GM12878 (cell line): ENCODE data around the gene TTLL11. TPM values are rescaled to one million over a fixed set of nuclear protein-coding genes. Genes with fewer than 3 reads are reported as not detected.

ENCODE experiments used
- ATAC-seq: fragments of 200-7000 bp; cut with Tn5 transposase; 3 replicates; pipeline ENCODE4 v1.9.1; 2020; ENCODE audit warnings: mild to moderate bottlenecking, moderate library complexity
- BruUV-seq: library from RNA; stranded (reverse); fragments of 400-500 nt; replicated peaks from 2 replicates; lab custom pipeline; 2021; lab: Mats Ljungman, UMichigan
- CTCF ChIA-PET: fragments of 300-600 bp; sonication (Branson Sonifier 250); formaldehyde crosslinking; extraction: SDS; loops from one replicate; lab custom pipeline; 2021; ENCODE audit warnings: inconsistent platforms; lab: Yijun Ruan, JAX
- POLR2A ChIA-PET: fragments of 350-600 bp; formaldehyde crosslinking; extraction: SDS; loops from one replicate; lab custom pipeline; 2021; ENCODE audit warnings: inconsistent platforms; lab: Charles Lee
- RAD21 ChIA-PET: fragments of 300-600 bp; sonication (Branson Sonifier 250); formaldehyde crosslinking; loops from one replicate; lab custom pipeline; 2023; ENCODE audit warnings: antibody characterized with exemption; ENCODE audit not compliant: unreplicated experiment; lab: Charles Lee
- SMC1A ChIA-PET: fragments of 300-600 bp; sonication (Branson Sonifier 250); formaldehyde crosslinking; loops from one replicate; lab custom pipeline; 2023; ENCODE audit not compliant: unreplicated experiment, uncharacterized antibody; lab: Charles Lee
- DNase-seq: peaks from one replicate; pipeline ENCODE4 v3.0.0-alpha.2; 2011; ENCODE audit warnings: low read depth, low spot score
- FAIRE-seq: peaks from 3 replicates; lab custom pipeline; 2011; peaks lifted over from hg19 to GRCh38; lab: Jason Lieb, UNC
- H2AFZ ChIP-seq: 2 replicates; pipeline ENCODE4 v1.6.0; 2011; ENCODE audit warnings: low read depth, low read length, control low read depth; ENCODE audit not compliant: control insufficient read depth
- H3K27ac ChIP-seq: 2 replicates; pipeline ENCODE4 v1.5.1; 2011; ENCODE audit warnings: control low read depth; ENCODE audit not compliant: control insufficient read depth, insufficient read depth
- H3K27me3 ChIP-seq, 2 experiments: replicated peaks in 1 of 2; 2 replicates each; pipeline versions ENCODE4 v1.6.0 to v1.6.1; 2011; ENCODE audit warnings: low read length in 1 of 2; ENCODE audit not compliant: control insufficient read depth in 2 of 2, insufficient read depth in 2 of 2
- H3K36me3 ChIP-seq, 2 experiments: 2 replicates each; pipeline ENCODE4 v1.5.1; 2011; ENCODE audit warnings: low read length in 1 of 2; ENCODE audit not compliant: control insufficient read depth in 2 of 2, insufficient read depth in 2 of 2
- H3K4me1 ChIP-seq: 2 replicates; pipeline ENCODE4 v1.6.1; 2011; ENCODE audit warnings: mild to moderate bottlenecking, low read length, moderate library complexity, mixed read lengths; ENCODE audit not compliant: control insufficient read depth, insufficient read depth
- H3K4me2 ChIP-seq: 2 replicates; pipeline ENCODE4 v1.6.0; 2011; ENCODE audit warnings: control low read depth; ENCODE audit not compliant: control insufficient read depth, insufficient read depth
- H3K4me3 ChIP-seq: fragments of 200-600 bp; sonication (generic); 2 replicates; pipeline ENCODE4 v1.5.1; 2016
- H3K79me2 ChIP-seq: 2 replicates; pipeline ENCODE4 v1.6.0; 2011; ENCODE audit warnings: low read length; ENCODE audit not compliant: control insufficient read depth, insufficient read depth
- H3K9ac ChIP-seq: 2 replicates; pipeline ENCODE4 v1.8.0; 2011; ENCODE audit warnings: low read length, control low read depth, mixed read lengths; ENCODE audit not compliant: control insufficient read depth, insufficient read depth
- H3K9me3 ChIP-seq: replicated peaks from 3 replicates; pipeline ENCODE4 v1.5.1; 2011; ENCODE audit warnings: mild to moderate bottlenecking, low read length; ENCODE audit not compliant: control insufficient read depth, insufficient read depth
- H4K20me1 ChIP-seq: 2 replicates; pipeline ENCODE4 v1.6.0; 2011; ENCODE audit not compliant: control insufficient read depth, insufficient read depth
- BCL11A ChIP-seq: IDR thresholded peaks from 2 replicates; pipeline ENCODE4 v1.6.1; 2011; ENCODE audit warnings: low read depth, low read length
- CEBPB ChIP-seq, 2 experiments: fragments of 150-350 bp in 1 of 2; IDR thresholded peaks; 2 replicates each; pipeline ENCODE4 v1.6.1; 2012 to 2014; ENCODE audit warnings: low read depth in 2 of 2, low read length in 2 of 2, borderline replicate concordance in 1 of 2, inconsistent platforms in 1 of 2
- IKZF1 ChIP-seq: fragments of 450-650 bp; conservative IDR thresholded peaks from 2 replicates; pipeline ENCODE4 v1.6.1; 2017; ENCODE audit warnings: antibody characterized with exemption, mild to moderate bottlenecking
- KLF5 ChIP-seq: fragments of 450-650 bp; IDR thresholded peaks from 2 replicates; pipeline ENCODE4 v1.6.1; 2014; ENCODE audit warnings: mild to moderate bottlenecking; ENCODE audit not compliant: partially characterized antibody
- MEF2B ChIP-seq: fragments of 450-650 bp; IDR thresholded peaks from 2 replicates; pipeline ENCODE4 v1.6.1; 2018; ENCODE audit warnings: mild to moderate bottlenecking, moderate library complexity; ENCODE audit not compliant: partially characterized antibody, poor library complexity, severe bottlenecking
- MYC ChIP-seq: IDR thresholded peaks from 2 replicates; pipeline ENCODE4 v1.6.1; 2011; ENCODE audit warnings: mild to moderate bottlenecking, low read length, moderate library complexity, inconsistent platforms; ENCODE audit not compliant: insufficient read depth, insufficient replicate concordance, insufficient read length, severe bottlenecking
- NFYB ChIP-seq: IDR thresholded peaks from 2 replicates; pipeline ENCODE4 v1.6.1; 2011; ENCODE audit warnings: low read depth, mild to moderate bottlenecking, low read length, improper control_type of control experiment, moderate library complexity; ENCODE audit not compliant: insufficient read depth
- POLR2AphosphoS2 ChIP-seq: IDR thresholded peaks from 2 replicates; pipeline ENCODE4 v1.6.1; 2011; ENCODE audit warnings: low read depth, mild to moderate bottlenecking, low read length, improper control_type of control experiment, moderate library complexity
- RUNX3 ChIP-seq: IDR thresholded peaks from 2 replicates; pipeline ENCODE4 v1.6.1; 2012; ENCODE audit warnings: low read length, inconsistent platforms
- SP1 ChIP-seq: IDR thresholded peaks from one replicate; pipeline ENCODE4 v1.6.1; 2011; ENCODE audit warnings: low read depth, low read length
- WGBS: methylation state at CpG from one replicate; pipeline ENCODE4 v1.1.6; 2016; ENCODE audit warnings: low lambda C conversion rate; ENCODE audit not compliant: insufficient replicate concordance, insufficient coverage; ENCODE audit errors: missing lambda C conversion rate; 5-methylcytosine and 5-hydroxymethylcytosine counted together
- in situ Hi-C: fragments of 300-500 bp; cut with MboI; formaldehyde crosslinking; loops from 9 replicates; pipeline ENCODE4 v1.14.3; 2018; ENCODE audit warnings: mixed read lengths
- intact Hi-C: fragments of 100-400 bp; cut with micrococcal nuclease; formaldehyde crosslinking; loops from one replicate; pipeline ENCODE4 v1.14.2; 2022; ENCODE audit not compliant: unreplicated experiment
- polyA plus RNA-seq, 11 experiments: library from polyadenylated mRNA; depleted of rRNA in 4 of 11; unstranded in 6 of 11; stranded (reverse) in 5 of 11; fragments of >200 nt; fragmentation: Nextera tagmentation in 4 of 11; fragmentation: Illumina TruSeq in 1 of 11; extraction: Ambion mirVana in 4 of 11; extraction: Trizol in 1 of 11; gene quantifications; 1 replicate in 1 of 11; 2 replicates in 10 of 11; pipeline versions ENCODE4 v1.2.1 to v1.2.3, GENCODE V29; 2011 to 2016; ENCODE audit warnings: inconsistent platforms in 2 of 11, missing spikeins in 2 of 11, low read depth in 1 of 11
- total RNA-seq, 4 experiments: library from RNA; depleted of rRNA in 3 of 4; stranded (reverse); fragments of >200 nt in 3 of 4; fragmentation: Illumina TruSeq in 1 of 4; extraction: Trizol in 1 of 4; gene quantifications; 2 replicates each; pipeline versions ENCODE4 v1.2.1 to v1.2.3, GENCODE V29; 2013 to 2021
- TF ChIP-seq, protein P1 (sequence below): IDR thresholded peaks from 2 replicates; pipeline ENCODE4 v1.6.1; 2012; ENCODE audit warnings: low read depth, low read length, improper control_type of control experiment

TTLL11 gene
- total and polyA plus RNA-seq, 10 of the 15 experiments (the other 5 are each of a cell fraction or from before 2014, with no cell fraction given), result 1.2 to 3.7 (median 2.9) TPM

DNA sequence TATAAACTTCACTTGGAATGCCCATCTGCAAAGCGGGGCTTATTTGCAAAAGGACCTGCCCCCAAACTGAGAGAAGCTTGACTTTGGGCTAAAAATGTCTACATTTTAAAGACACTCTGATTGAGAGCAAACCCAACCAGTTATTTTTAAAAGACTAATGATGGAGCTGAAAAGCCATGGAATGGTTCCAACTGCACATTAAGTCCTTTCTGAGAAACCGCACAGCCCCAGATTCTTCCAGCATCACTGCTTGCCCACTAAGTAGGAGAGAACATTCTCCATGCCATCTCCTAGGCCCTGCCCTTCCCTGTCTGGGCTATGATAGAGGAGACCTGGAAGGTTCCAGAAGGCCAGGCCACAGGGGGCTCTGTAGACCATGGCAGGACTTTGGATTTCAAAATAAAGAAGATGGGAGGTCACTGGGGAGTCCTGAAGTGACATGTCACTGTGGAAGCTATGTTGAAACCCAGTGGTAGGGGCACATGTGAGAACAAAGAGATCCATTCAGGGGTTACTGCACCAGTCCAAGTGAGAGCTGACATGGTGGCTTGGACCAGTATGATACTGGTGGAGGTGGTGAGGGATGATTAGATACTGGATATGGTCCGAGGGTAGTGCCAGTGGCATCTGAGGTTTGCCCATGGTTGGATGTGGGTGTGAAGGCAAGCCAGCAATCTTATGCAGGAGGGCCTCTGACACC is 262.5 kb downstream of the TTLL11 start:
- DNase-seq, result no peak
- ATAC-seq, result no peak
- H3K4me1 ChIP-seq, result no peaks in the 10 kb centered on the region
- no peaks in the 10 kb centered on the region for H3K79me2 ChIP-seq
- H3K36me3 ChIP-seq, result no peaks in the 10 kb centered on the region
- no peaks in the 10 kb centered on the region; a peak in 1 of 4 replicates for H3K27me3 ChIP-seq
- FAIRE-seq, result no peak
- no peaks in the 10 kb centered on the region for H4K20me1 ChIP-seq
- WGBS, result 30% methylated on average over 3 of the region's 3 CpGs
- H3K4me2 ChIP-seq, result no peak overlapping the region
- no peak overlapping the region for H2AFZ ChIP-seq
- in situ Hi-C loops (no loop called here), intact Hi-C loops (no loop called here)
- H3K9ac ChIP-seq, result no peak overlapping the region
- no peaks in the 10 kb centered on the region for H3K9me3 ChIP-seq
- ChIA-PET RAD21 (no interaction called here), SMC1A (interaction anchor here (1.0 kb wide), 1 partner anchor 10 kb away, joined by 3 read pairs; no protein-coding TSS in a partner anchor), POLR2A (no interaction called here), CTCF (no interaction called here)
- no peak overlapping the region for H3K4me3 ChIP-seq
- no peak for TF ChIP-seq POLR2AphosphoS2
- TF ChIP-seq IKZF1, result no peak
- TF ChIP-seq KLF5, result no peak
- no peak for TF ChIP-seq NFYB
- TF ChIP-seq BCL11A, result no peak
- TF ChIP-seq, protein P1, sequence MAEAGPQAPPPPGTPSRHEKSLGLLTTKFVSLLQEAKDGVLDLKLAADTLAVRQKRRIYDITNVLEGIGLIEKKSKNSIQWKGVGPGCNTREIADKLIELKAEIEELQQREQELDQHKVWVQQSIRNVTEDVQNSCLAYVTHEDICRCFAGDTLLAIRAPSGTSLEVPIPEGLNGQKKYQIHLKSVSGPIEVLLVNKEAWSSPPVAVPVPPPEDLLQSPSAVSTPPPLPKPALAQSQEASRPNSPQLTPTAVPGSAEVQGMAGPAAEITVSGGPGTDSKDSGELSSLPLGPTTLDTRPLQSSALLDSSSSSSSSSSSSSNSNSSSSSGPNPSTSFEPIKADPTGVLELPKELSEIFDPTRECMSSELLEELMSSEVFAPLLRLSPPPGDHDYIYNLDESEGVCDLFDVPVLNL, result no peak
- TF ChIP-seq MYC, result no peak
- no peak for TF ChIP-seq RUNX3
- no peak for TF ChIP-seq MEF2B
- no peak for TF ChIP-seq CEBPB (IDR thresholded peaks at IDR 0.05; ENCODE audit: borderline replicate concordance in 1 of 2, low read depth in 2 of 2, low read length in 2 of 2)
- TF ChIP-seq SP1, result no peak
- BruUV-seq, result no TSS peak
- no peak overlapping the region for H3K27ac ChIP-seq
